Coronary artery (tissue), 2 donors: Measurements from ENCODE around the gene TRIP13.
A peak's percentile ranks its signal among the peaks of the same experiment; 100 is the strongest.

Experiments used
- DNase-seq: peaks from one replicate; pipeline ENCODE4 v3.0.0-alpha.2; 2017; ENCODE audit warnings: low spot score
- H3K27ac ChIP-seq, 2 donors: fragments of 200-600 bp; sonication (generic); one replicate each; pipeline ENCODE4 v1.5.1; 2016 to 2019
- H3K4me3 ChIP-seq: fragments of 200-600 bp; sonication (generic); 2 replicates; pipeline ENCODE4 v1.5.1; 2016; ENCODE audit warnings: mild to moderate bottlenecking, moderate library complexity
- CTCF ChIP-seq: fragments of 200-600 bp; sonication (generic); IDR thresholded peaks from one replicate; pipeline ENCODE4 v1.5.1; 2019; ENCODE audit warnings: antibody characterized with exemption

Gene TRIP13

DNA sequence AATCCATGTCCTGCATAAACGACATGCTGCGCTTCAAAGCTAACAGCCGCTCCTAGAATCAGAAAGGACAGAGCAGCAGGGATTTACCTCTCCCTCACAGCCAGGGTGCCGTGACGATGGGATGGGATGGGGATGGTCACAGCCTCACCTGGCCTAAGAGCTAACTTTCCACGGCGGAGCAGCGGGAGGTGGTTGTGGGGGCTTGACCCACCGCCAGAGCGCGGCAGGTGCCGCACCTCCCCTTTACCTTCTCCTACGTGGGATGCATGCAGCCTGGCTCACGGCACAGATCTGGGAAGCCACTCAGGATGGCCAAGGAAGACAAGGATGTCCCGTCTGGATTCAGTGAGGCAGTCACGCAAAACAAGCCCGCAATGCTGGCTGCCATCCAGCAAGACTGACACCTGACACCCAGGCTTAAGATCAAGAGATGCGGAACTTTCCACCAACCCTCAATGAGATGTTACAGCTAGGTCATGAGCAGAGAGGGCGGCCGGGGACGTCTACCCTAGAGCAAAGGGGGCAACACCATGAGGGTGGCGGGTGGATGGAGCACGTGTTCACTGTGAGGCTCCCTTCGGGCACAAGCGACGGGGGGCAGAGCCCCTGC, 5.9 kb upstream of the TRIP13 start:
- H3K4me3 ChIP-seq = no peak overlapping the region
- TF ChIP-seq CTCF = no peak
- DNase-seq = no peak
- no peak overlapping the region for H3K27ac ChIP-seq

- Histone ChIP-seq H3K27ac (no peak overlapping the region), H3K4me3 (no peak overlapping the region)
- no peak for TF ChIP-seq CTCF
- DNase-seq = no peak
These were observed 4.6 kb upstream of the TRIP13 start for GRCh38 chr5:887947-888637.

DNA sequence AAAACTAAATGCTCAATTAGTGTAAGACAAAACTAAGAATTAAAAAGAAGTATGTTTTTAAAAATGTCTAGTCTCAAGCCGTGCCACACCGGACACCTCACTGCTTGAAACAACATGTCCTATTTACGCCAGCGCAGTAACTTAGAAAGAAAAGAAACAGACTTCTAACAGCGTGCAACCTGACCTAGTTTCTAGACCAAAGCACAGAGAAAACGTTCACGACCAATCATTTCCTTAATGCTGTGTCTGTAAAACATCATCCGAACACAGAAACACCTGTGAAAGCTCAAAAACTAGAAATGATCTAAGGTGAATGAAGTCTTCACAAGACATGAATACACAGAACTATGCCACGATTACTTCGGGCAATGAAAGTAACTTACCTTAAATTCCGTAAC, 4.0 kb upstream of the TRIP13 start:
- H3K4me3 ChIP-seq = no peak overlapping the region
- TF ChIP-seq CTCF = no peak
- no peak overlapping the region for H3K27ac ChIP-seq
- no peak for DNase-seq

DNA sequence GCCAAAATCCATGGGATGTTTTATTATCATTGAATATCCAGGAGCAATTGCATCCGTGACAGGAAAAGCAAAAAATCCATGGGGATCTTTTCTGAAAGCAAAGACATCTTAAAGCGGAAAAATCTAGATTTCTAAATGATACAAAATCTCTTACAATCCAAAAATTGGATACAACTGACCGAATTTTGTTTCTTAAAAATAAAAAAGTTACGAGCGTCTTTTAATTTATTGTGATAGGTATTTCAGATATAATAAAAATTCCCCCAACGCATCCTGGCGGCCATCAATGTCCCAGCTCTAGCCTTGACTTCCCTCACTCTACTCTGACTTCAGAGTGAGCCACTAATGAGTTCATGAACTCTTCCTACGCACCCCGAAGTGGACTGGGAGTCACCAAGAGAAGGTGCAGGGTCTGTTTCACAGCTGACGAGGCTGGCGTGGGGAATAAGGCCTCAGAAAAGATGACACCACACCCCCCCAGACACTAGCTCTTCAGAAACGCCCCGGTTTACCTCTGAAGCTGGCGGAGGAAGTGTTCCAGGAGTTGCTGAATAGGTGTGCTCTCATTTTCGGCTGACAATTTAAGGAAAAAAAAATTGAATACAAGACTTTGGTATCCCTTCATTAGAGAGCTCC, 3.5 kb upstream of the TRIP13 start:
- TF ChIP-seq CTCF = no peak
- Histone ChIP-seq H3K27ac (no peak overlapping the region), H3K4me3 (no peak overlapping the region)
- no peak for DNase-seq

DNA sequence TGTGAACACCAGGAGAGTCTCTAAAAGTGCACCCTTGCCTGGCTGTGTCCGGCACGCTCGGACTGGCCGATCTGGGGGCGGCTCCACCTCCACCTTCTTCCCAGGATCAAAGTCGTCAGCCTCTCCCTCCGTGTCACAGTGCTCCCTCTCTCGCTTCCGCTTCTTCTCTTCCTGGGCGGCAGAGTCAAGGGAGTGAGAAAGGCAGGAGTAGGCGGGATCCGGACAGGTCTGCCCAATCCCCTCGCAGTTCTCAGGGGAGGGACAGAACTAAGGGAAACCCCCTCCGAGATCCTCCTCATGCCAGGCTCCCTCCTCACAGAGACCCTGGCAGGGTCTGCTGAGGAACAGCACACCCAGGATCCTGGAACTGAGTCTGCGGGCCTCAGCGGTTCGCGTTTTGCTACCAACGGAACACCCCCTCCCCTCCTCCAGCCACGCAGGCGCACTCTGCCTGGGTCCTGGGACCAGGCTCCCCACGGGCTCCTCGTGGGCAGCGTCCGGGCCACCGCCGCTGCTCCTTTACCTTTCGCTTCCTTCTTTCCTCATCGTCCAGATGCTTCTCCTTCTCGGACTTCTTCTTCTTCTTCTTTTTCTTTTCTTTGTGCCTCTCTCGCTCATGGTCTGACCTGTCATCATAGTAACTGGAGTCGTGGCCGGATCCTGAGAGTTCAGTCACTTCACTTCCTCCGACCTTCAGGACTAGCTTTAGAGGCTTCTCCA, 1.4 kb upstream of the TRIP13 start:
- Histone ChIP-seq H3K27ac (no peak overlapping the region), H3K4me3 (peak overlapping the region; percentile 87)
- DNase-seq = no peak
- no peak for TF ChIP-seq CTCF

- peak overlapping the region; percentile 87 for H3K4me3 ChIP-seq
- peak overlapping the region; percentile 72 to 87 for H3K27ac ChIP-seq
- TF ChIP-seq CTCF = no peak
- no peak for DNase-seq
These were observed 769 bp upstream of the TRIP13 start for GRCh38 chr5:891837-892393.
